Neural cell (in vitro differentiated cells): ENCODE data around the gene WWC1. TPM values are rescaled to one million over a fixed set of nuclear protein-coding genes. Genes with fewer than 3 reads are reported as not detected.

ENCODE experiments used
- H2AFZ ChIP-seq: fragments of 200-600, 300-800 bp; sonication (generic), shearing (Covaris generic); 2 replicates; pipeline ENCODE4 v1.6.0; 2014; ENCODE audit warnings: low read depth, mild to moderate bottlenecking, antibody characterized with exemption, low read length, moderate library complexity
- H3F3A ChIP-seq: fragments of 200-600 bp; shearing (Covaris generic); 2 replicates; pipeline ENCODE4 v1.6.1; 2016; ENCODE audit warnings: mild to moderate bottlenecking, moderate library complexity, mixed read lengths, antibody characterized with exemption, low read length; ENCODE audit not compliant: insufficient read depth, poor library complexity, severe bottlenecking
- H3K27ac ChIP-seq: fragments of 200-600, 300-800 bp; sonication (generic), shearing (Covaris generic); 2 replicates; pipeline ENCODE4 v1.5.1; 2014; ENCODE audit warnings: mild to moderate bottlenecking, low read length, moderate library complexity
- H3K27me3 ChIP-seq: fragments of 300-800, 200-600 bp; sonication (generic), shearing (Covaris generic); 2 replicates; pipeline ENCODE4 v1.6.0; 2014; ENCODE audit warnings: mild to moderate bottlenecking, low read depth, low read length, moderate library complexity; ENCODE audit not compliant: insufficient read depth
- H3K36me3 ChIP-seq: fragments of 300-800, 200-600 bp; sonication (generic), shearing (Covaris generic); 2 replicates; pipeline ENCODE4 v1.5.1; 2014; ENCODE audit warnings: mild to moderate bottlenecking, antibody characterized with exemption, low read length, moderate library complexity; ENCODE audit not compliant: insufficient read depth
- H3K4me2 ChIP-seq: fragments of 300-800, 200-600 bp; sonication (generic), shearing (Covaris generic); 2 replicates; pipeline ENCODE4 v1.6.0; 2014; ENCODE audit warnings: mild to moderate bottlenecking, low read length
- H3K4me3 ChIP-seq: fragments of 300-800, 200-600 bp; sonication (generic), shearing (Covaris generic); 2 replicates; pipeline ENCODE4 v1.5.1; 2014; ENCODE audit warnings: mild to moderate bottlenecking, low read length, moderate library complexity
- H3K79me2 ChIP-seq: fragments of 200-600 bp; shearing (Covaris generic); replicated peaks from 2 replicates; pipeline ENCODE4 v1.6.0; 2014; ENCODE audit warnings: mild to moderate bottlenecking, low read length, moderate library complexity; ENCODE audit not compliant: insufficient read depth
- H3K9ac ChIP-seq: fragments of 300-800, 200-600 bp; sonication (generic), shearing (Covaris generic); 2 replicates; pipeline ENCODE4 v1.6.1; 2016; ENCODE audit warnings: mild to moderate bottlenecking, low read length, mixed read lengths
- H3K9me2 ChIP-seq: fragments of 200-600 bp; shearing (Covaris generic); 2 replicates; pipeline ENCODE4 v1.6.1; 2016; ENCODE audit warnings: mild to moderate bottlenecking, low read length, mixed read lengths; ENCODE audit not compliant: insufficient read depth
- H3K9me3 ChIP-seq: fragments of 200-600, 300-800 bp; sonication (generic), shearing (Covaris generic); 2 replicates; pipeline ENCODE4 v1.6.1; 2016; ENCODE audit warnings: mild to moderate bottlenecking, mixed run types, low read length, moderate library complexity, mixed read lengths
- H4K20me1 ChIP-seq: fragments of 200-600 bp; shearing (Covaris generic); 2 replicates; pipeline ENCODE4 v1.6.1; 2016; ENCODE audit warnings: mild to moderate bottlenecking, mixed run types; ENCODE audit not compliant: insufficient read depth
- EP300 ChIP-seq: fragments of 450-650 bp; conservative IDR thresholded peaks from 2 replicates; pipeline ENCODE4 v1.6.1; 2014; ENCODE audit warnings: antibody characterized with exemption, mild to moderate bottlenecking, moderate library complexity; ENCODE audit not compliant: poor library complexity, severe bottlenecking
- EZH2 ChIP-seq: fragments of 200-600, 300-800 bp; shearing (Covaris generic), sonication (generic); IDR thresholded peaks from 2 replicates; pipeline ENCODE4 v1.6.1; 2014; ENCODE audit warnings: antibody characterized with exemption, low read length, borderline replicate concordance, mild to moderate bottlenecking; ENCODE audit not compliant: insufficient read depth, poor library complexity, severe bottlenecking
- MXI1 ChIP-seq: fragments of 450-650 bp; conservative IDR thresholded peaks from 2 replicates; pipeline ENCODE4 v1.6.1; 2014; ENCODE audit warnings: antibody characterized with exemption, mild to moderate bottlenecking; ENCODE audit not compliant: poor library complexity, severe bottlenecking
- POLR2AphosphoS5 ChIP-seq: IDR thresholded peaks from 2 replicates; pipeline ENCODE4 v1.6.1; 2012
- RAD21 ChIP-seq: fragments of 450-650 bp; conservative IDR thresholded peaks from 2 replicates; pipeline ENCODE4 v1.6.1; 2014; ENCODE audit warnings: antibody characterized with exemption, mild to moderate bottlenecking, moderate library complexity
- SMC3 ChIP-seq: fragments of 450-650 bp; conservative IDR thresholded peaks from 2 replicates; pipeline ENCODE4 v1.6.1; 2014; ENCODE audit warnings: antibody characterized with exemption, mild to moderate bottlenecking, moderate library complexity; ENCODE audit not compliant: poor library complexity
- TAF1 ChIP-seq: IDR thresholded peaks from 2 replicates; pipeline ENCODE4 v1.6.1; 2012; ENCODE audit warnings: low read depth
- polyA plus RNA-seq: library from polyadenylated mRNA; depleted of rRNA; stranded (reverse); fragments of >200 nt; gene quantifications from 2 replicates; pipeline ENCODE4 v1.2.3, GENCODE V29; 2014
- TF ChIP-seq, protein P1 (sequence below): fragments of 450-650 bp; IDR thresholded peaks from 2 replicates; pipeline ENCODE4 v1.5.1; 2014; ENCODE audit warnings: antibody characterized with exemption, mild to moderate bottlenecking, moderate library complexity; ENCODE audit not compliant: poor library complexity, severe bottlenecking
- TF ChIP-seq, protein P2 (sequence below): IDR thresholded peaks from 2 replicates; pipeline ENCODE4 v1.6.1; 2012; ENCODE audit warnings: borderline replicate concordance

The WWC1 gene
- polyA plus RNA-seq, 1 donor from 2014 or later = 0.97 TPM

DNA sequence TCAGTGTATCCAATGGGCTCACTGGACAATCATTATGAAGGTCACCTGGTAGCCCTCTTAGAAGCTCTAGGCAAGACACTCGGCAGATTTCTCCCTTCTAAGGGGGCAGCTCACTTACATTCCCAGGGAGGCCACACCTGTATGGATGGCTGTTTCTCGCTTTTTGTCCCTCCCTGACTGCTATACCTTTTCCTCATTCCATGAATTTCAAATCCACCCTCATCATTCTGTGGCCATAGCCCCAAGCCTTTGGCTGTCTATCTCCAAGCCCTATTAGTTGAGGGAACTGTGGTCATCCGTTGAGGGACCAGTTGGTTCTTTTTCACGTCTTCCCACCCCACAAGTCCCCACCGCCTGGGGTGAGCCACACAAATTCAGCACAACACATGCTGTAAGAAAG lies 109.8 kb downstream of the WWC1 start:
- no peak overlapping the region for H3K4me3 ChIP-seq
- H3K27me3 ChIP-seq = no peaks in the 10 kb centered on the region
- no peak overlapping the region for H2AFZ ChIP-seq
- no peaks in the 10 kb centered on the region for H3F3A ChIP-seq
- H3K36me3 ChIP-seq = no peaks in the 10 kb centered on the region
- no peaks in the 10 kb centered on the region for H3K9me2 ChIP-seq
- no peak for TF ChIP-seq TAF1
- H4K20me1 ChIP-seq = no peaks in the 10 kb centered on the region
- no peaks in the 10 kb centered on the region for H3K9me3 ChIP-seq
- H3K4me2 ChIP-seq = no peak overlapping the region
- H3K9ac ChIP-seq = no peak overlapping the region
- H3K79me2 ChIP-seq = no peaks in the 10 kb centered on the region
- H3K27ac ChIP-seq = no peak overlapping the region

DNA sequence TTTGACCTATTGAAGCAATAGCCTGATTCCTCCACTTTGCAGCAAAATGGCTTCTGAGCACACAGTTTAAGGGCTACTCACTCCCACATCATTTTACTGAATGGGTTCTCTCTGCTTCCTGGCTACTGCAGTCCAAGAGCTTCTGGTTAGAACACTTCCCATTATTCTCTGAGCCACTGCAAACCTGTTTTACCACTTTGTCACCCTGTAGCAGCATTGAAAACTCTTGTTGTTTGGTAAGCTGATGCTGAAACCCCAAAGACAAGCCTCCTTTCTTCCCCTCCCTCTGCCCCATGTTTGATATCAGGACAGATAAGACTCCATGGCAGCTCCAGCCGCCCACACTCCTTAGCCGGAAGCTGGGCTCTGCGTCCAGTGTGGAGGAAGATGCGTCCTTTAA lies 110.4 kb downstream of the WWC1 start:
- no peak for TF ChIP-seq EP300
- TF ChIP-seq, protein P1, sequence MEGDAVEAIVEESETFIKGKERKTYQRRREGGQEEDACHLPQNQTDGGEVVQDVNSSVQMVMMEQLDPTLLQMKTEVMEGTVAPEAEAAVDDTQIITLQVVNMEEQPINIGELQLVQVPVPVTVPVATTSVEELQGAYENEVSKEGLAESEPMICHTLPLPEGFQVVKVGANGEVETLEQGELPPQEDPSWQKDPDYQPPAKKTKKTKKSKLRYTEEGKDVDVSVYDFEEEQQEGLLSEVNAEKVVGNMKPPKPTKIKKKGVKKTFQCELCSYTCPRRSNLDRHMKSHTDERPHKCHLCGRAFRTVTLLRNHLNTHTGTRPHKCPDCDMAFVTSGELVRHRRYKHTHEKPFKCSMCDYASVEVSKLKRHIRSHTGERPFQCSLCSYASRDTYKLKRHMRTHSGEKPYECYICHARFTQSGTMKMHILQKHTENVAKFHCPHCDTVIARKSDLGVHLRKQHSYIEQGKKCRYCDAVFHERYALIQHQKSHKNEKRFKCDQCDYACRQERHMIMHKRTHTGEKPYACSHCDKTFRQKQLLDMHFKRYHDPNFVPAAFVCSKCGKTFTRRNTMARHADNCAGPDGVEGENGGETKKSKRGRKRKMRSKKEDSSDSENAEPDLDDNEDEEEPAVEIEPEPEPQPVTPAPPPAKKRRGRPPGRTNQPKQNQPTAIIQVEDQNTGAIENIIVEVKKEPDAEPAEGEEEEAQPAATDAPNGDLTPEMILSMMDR = no peak
- H3K9ac ChIP-seq = no peak overlapping the region
- H3K4me3 ChIP-seq = no peak overlapping the region
- no peaks in the 10 kb centered on the region for H3F3A ChIP-seq
- no peak overlapping the region for H3K4me2 ChIP-seq
- no peaks in the 10 kb centered on the region for H4K20me1 ChIP-seq
- H3K27ac ChIP-seq = no peak overlapping the region
- no peak overlapping the region for H2AFZ ChIP-seq
- H3K9me2 ChIP-seq = no peaks in the 10 kb centered on the region
- H3K9me3 ChIP-seq = no peaks in the 10 kb centered on the region
- H3K36me3 ChIP-seq = no peaks in the 10 kb centered on the region
- no peaks in the 10 kb centered on the region for H3K79me2 ChIP-seq
- no peaks in the 10 kb centered on the region for H3K27me3 ChIP-seq

DNA sequence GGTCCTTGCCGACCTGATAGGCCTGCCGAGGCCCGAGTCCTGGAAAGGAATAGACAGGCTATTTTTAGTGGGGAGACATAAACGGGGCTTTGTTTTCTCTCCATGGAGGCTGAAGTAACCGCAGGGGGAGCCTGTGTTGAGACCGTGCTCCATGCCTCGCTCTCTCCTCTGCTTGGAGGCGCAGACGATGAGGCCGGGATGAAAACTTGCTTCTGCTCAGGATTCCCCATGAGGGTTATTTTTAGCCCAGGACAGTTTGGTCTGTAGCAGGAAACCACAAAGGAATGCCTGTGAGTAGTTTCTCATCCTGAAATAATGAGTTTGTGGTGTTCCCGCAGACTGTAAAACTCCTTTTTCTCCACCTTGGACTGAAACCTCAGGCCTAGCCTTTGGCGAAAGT lies 112.9 kb downstream of the WWC1 start:
- no peak overlapping the region for H3K9ac ChIP-seq
- TF ChIP-seq TAF1 (no peak), POLR2AphosphoS5 (no peak), EZH2 (no peak), EP300 (no peak), SMC3 (no peak), RAD21 (no peak), MXI1 (no peak)
- TF ChIP-seq, protein P2, sequence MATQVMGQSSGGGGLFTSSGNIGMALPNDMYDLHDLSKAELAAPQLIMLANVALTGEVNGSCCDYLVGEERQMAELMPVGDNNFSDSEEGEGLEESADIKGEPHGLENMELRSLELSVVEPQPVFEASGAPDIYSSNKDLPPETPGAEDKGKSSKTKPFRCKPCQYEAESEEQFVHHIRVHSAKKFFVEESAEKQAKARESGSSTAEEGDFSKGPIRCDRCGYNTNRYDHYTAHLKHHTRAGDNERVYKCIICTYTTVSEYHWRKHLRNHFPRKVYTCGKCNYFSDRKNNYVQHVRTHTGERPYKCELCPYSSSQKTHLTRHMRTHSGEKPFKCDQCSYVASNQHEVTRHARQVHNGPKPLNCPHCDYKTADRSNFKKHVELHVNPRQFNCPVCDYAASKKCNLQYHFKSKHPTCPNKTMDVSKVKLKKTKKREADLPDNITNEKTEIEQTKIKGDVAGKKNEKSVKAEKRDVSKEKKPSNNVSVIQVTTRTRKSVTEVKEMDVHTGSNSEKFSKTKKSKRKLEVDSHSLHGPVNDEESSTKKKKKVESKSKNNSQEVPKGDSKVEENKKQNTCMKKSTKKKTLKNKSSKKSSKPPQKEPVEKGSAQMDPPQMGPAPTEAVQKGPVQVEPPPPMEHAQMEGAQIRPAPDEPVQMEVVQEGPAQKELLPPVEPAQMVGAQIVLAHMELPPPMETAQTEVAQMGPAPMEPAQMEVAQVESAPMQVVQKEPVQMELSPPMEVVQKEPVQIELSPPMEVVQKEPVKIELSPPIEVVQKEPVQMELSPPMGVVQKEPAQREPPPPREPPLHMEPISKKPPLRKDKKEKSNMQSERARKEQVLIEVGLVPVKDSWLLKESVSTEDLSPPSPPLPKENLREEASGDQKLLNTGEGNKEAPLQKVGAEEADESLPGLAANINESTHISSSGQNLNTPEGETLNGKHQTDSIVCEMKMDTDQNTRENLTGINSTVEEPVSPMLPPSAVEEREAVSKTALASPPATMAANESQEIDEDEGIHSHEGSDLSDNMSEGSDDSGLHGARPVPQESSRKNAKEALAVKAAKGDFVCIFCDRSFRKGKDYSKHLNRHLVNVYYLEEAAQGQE = no peak
- TF ChIP-seq, protein P1 = no peak
- no peak overlapping the region for H3K27ac ChIP-seq

More for the DNA sequence above, 112.9 kb downstream of the WWC1 start:
- Histone ChIP-seq H3F3A (no peaks in the 10 kb centered on the region), H3K27me3 (no peaks in the 10 kb centered on the region), H2AFZ (no peak overlapping the region), H4K20me1 (no peaks in the 10 kb centered on the region), H3K4me3 (no peak overlapping the region), H3K79me2 (no peaks in the 10 kb centered on the region), H3K9me2 (no peaks in the 10 kb centered on the region), H3K4me2 (no peak overlapping the region), H3K9me3 (no peaks in the 10 kb centered on the region), H3K36me3 (no peaks in the 10 kb centered on the region)
